Activated B cell treated with CpG ODN at 0.5 μM for 24 hours (primary cell): ENCODE results near the gene CAMTA1. TPM values are rescaled to one million over a fixed set of nuclear protein-coding genes. Genes with fewer than 3 reads are reported as not detected.

Source experiments
- ATAC-seq: fragments of 200-7000 bp; cut with Tn5 transposase; one replicate; pipeline ENCODE4 v1.10.0; 2021; ENCODE audit warnings: low read depth, mild to moderate bottlenecking, moderate library complexity
- CTCF ChIA-PET: fragments of 350-600 bp; sonication (Branson Sonifier 250); formaldehyde crosslinking; loops from one replicate; lab custom pipeline; 2021; ENCODE audit warnings: antibody characterized with exemption; lab: Charles Lee
- POLR2A ChIA-PET: fragments of 350-600 bp; sonication (Branson Sonifier 250); formaldehyde crosslinking; loops from one replicate; lab custom pipeline; 2021; ENCODE audit warnings: antibody characterized with exemption; lab: Charles Lee
- DNase-seq: peaks from one replicate; pipeline ENCODE4 v3.0.0; 2022
- H3K27ac Mint-ChIP-seq: one replicate; pipeline ENCODE4 v1.8.0; 2020; ENCODE audit warnings: mixed read lengths
- H3K27me3 Mint-ChIP-seq: one replicate; pipeline ENCODE4 v1.8.0; 2021; ENCODE audit warnings: mixed read lengths
- H3K36me3 Mint-ChIP-seq: one replicate; pipeline ENCODE4 v1.8.0; 2021; ENCODE audit warnings: low read depth, mixed read lengths
- H3K4me1 Mint-ChIP-seq: one replicate; pipeline ENCODE4 v1.8.0; 2021; ENCODE audit warnings: mixed read lengths
- H3K4me3 Mint-ChIP-seq: one replicate; pipeline ENCODE4 v1.8.0; 2020; ENCODE audit warnings: mild to moderate bottlenecking, mixed read lengths
- H3K9me3 Mint-ChIP-seq: one replicate; pipeline ENCODE4 v1.8.0; 2020; ENCODE audit warnings: mixed read lengths
- intact Hi-C: fragments of 100-400 bp; cut with micrococcal nuclease; formaldehyde crosslinking; loops from one replicate; pipeline ENCODE4 v1.15.1; 2024
- total RNA-seq: library from RNA; stranded (reverse); gene quantifications from 2 replicates; pipeline ENCODE4 v1.2.3, GENCODE V29; 2022
- TF ChIP-seq, protein P1 (sequence below): fragments of 200-600 bp; IDR thresholded peaks from one replicate; pipeline ENCODE4 v1.8.0; 2022; ENCODE audit warnings: antibody characterized with exemption, mild to moderate bottlenecking

The CAMTA1 gene
- total RNA-seq, 1 donor from 2014 or later = 49.8 TPM

DNA sequence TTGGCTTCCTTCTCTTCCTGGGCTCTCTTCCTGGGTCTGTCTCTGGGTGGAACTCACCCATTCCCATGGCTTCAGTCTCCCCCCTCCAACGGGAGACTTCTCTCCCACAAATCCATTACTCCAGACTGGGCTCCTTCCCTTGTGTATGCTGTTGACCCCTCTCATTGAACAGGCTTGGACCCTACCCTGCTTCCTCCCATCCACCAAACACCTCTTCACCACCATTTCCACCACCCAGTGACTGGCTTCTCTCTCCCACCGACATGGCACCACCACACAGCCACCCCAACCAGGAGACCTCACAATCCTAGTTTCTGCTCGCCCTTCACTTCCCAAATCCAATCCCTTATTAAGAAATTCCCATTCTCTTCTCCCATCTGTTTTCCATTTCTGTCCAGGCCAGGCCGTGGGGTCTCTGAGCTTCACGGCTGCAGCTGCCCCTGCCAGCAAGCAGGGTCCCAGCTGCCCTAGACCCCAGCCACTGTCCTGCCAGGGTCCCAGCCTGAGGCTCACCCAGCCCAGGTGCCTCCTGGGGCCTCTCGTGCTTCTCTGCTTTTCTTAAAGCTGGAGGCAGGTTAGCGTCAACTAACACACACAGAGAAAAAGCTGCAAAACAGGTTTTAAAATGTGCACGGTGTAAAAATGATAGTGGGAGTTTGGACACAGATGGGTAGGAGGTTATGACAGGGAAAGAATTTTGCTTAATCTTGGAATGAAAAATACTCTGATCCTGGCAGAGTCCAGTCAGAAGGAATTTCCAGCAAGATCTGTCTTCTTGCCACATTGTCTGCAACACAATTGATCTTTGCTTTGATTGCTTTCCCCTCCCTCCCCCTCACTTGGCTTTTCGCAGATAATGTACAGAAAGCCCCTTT is 602.0 kb downstream of the CAMTA1 start:
- Mint-ChIP-seq H3K27me3 (no peaks in the 10 kb centered on the region), H3K4me1 (no peaks in the 10 kb centered on the region), H3K9me3 (peaks cover 3% of the 10 kb centered on the region), H3K36me3 (no peaks in the 10 kb centered on the region), H3K4me3 (no peak overlapping the region), H3K27ac (no peak overlapping the region)
- ChIA-PET CTCF (no interaction called here), POLR2A (no interaction called here)
- intact Hi-C loops = no loop called here
- TF ChIP-seq, protein P1, sequence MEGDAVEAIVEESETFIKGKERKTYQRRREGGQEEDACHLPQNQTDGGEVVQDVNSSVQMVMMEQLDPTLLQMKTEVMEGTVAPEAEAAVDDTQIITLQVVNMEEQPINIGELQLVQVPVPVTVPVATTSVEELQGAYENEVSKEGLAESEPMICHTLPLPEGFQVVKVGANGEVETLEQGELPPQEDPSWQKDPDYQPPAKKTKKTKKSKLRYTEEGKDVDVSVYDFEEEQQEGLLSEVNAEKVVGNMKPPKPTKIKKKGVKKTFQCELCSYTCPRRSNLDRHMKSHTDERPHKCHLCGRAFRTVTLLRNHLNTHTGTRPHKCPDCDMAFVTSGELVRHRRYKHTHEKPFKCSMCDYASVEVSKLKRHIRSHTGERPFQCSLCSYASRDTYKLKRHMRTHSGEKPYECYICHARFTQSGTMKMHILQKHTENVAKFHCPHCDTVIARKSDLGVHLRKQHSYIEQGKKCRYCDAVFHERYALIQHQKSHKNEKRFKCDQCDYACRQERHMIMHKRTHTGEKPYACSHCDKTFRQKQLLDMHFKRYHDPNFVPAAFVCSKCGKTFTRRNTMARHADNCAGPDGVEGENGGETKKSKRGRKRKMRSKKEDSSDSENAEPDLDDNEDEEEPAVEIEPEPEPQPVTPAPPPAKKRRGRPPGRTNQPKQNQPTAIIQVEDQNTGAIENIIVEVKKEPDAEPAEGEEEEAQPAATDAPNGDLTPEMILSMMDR = no peak
- ATAC-seq (no peak), DNase-seq (no peak)

DNA sequence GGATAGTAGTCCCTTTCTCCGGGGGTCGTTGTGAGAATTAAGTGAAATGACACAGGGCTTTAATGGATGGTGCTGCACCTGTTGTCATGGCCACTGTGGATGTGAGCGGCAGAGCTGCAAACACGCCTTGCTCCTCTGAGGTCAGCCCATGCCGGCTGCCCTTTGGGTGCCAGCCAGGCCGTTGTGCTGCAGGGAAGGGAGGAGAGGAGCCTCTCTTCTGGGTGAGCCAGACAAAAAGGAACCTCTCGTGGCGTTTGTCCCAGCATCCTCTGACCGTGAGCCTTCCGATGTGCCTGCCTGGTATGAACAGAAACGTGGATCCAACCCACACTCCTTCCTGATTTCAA is 602.9 kb downstream of the CAMTA1 start:
- DNase-seq (no peak), ATAC-seq (no peak)
- intact Hi-C loops = no loop called here
- H3K27ac Mint-ChIP-seq = no peak overlapping the region
- H3K9me3 Mint-ChIP-seq = no peaks in the 10 kb centered on the region
- ChIA-PET CTCF (no interaction called here), POLR2A (no interaction called here)
- H3K4me3 Mint-ChIP-seq = no peak overlapping the region
- no peaks in the 10 kb centered on the region for H3K4me1 Mint-ChIP-seq
- TF ChIP-seq, protein P1 = no peak
- H3K36me3 Mint-ChIP-seq = no peaks in the 10 kb centered on the region
- H3K27me3 Mint-ChIP-seq = no peaks in the 10 kb centered on the region

DNA sequence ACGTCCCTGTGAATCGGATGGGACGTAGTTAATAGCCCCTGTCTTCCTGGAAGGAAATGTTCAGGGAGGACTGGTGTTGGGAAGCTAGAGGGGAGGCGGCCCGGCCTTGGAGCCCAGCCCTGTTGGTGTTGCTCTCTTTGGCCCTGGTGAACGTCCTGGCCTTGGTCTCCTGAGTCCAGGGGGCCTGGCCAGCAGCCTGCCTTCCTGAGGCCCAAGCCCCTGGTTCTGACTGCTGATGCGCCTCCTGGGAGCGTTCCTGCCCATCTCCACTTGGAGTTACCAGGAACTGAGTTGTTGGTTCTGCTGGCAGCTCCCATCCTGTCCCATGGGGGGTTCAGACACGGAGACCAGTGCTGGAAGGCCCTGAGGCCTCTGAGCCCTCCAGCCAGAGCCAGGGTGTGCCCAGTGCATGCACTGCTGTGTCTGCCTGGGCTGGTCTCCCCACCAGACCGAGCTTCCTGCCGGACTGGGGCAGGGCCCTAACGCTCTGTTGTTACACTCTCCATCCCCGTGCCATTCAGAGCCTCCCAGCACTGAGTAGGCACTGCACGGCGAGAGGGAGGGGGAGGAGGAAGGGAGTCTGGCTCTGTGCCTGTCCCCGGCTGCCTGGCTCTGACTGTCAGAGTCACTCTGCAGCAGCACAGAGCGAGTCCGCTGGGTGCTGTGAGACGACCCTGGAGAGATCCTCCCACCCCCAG is 603.4 kb downstream of the CAMTA1 start:
- Mint-ChIP-seq H3K27ac (no peak overlapping the region), H3K36me3 (no peaks in the 10 kb centered on the region), H3K27me3 (no peaks in the 10 kb centered on the region), H3K4me1 (no peaks in the 10 kb centered on the region), H3K9me3 (no peaks in the 10 kb centered on the region), H3K4me3 (no peak overlapping the region)
- no peak for DNase-seq
- TF ChIP-seq, protein P1 = no peak
- ChIA-PET CTCF (no interaction called here), POLR2A (no interaction called here)
- intact Hi-C loops = no loop called here
- ATAC-seq = no peak

DNA sequence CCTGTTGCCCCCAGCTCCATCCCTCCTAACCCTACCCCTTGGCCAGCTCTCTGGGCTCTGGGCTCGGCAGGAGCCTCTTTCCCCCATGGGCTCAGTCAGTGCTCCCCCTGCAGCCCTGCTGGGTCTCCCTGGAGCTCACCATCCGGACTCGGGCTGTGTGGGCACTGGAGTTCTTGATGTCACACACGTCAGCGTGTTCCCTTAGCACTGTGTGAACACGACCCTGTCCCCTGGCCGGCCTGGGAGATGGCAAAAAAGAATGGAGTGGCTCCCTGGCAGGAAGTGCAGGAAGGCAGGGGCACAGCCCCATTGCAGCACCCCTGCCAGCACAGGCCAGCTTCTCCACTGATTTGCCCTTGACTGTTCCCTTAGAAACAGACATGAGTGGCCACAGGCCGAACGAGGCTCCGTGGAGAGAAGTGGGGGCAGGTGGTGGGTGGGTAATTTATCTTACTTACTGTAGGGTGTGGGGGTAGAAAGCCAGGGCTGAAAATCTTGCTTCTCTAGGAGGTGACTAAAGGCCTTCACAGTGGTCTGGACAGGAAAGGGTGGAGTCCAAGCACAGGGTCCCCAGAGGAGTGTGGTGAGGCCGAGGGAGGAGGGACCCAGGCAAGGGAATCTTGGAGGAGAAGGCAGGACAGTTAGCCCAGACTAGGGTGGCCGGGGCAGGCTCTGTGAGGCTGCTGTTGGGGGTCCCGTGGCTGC is 604.1 kb downstream of the CAMTA1 start:
- H3K4me1 Mint-ChIP-seq = no peaks in the 10 kb centered on the region
- no peaks in the 10 kb centered on the region for H3K36me3 Mint-ChIP-seq
- POLR2A ChIA-PET = no interaction called here
- CTCF ChIA-PET = no interaction called here
- no peak overlapping the region for H3K27ac Mint-ChIP-seq
- no peak for ATAC-seq
- H3K4me3 Mint-ChIP-seq = no peak overlapping the region
- TF ChIP-seq, protein P1 = no peak
- DNase-seq = no peak
- intact Hi-C loops = no loop called here
- no peaks in the 10 kb centered on the region for H3K27me3 Mint-ChIP-seq
- no peaks in the 10 kb centered on the region for H3K9me3 Mint-ChIP-seq
